SK-N-SH treated with all-trans-retinoic acid at 6 μM for 48 hours (cell line): ENCODE results near the gene SLC37A2.

Experiments used
- ATAC-seq: fragments of 200-7000 bp; cut with Tn5 transposase; 3 replicates; pipeline ENCODE4 v1.9.1; 2020; ENCODE audit warnings: mild to moderate bottlenecking, moderate library complexity
- ARNTL ChIP-seq: fragments of 450-650 bp; formaldehyde crosslinking; IDR thresholded peaks from 2 replicates; pipeline ENCODE4 v1.5.0; 2020; ENCODE audit warnings: low read depth, mild to moderate bottlenecking, moderate library complexity, borderline replicate concordance
- BACH2 ChIP-seq: fragments of 250-450 bp; sonication (Bioruptor Pico); IDR thresholded peaks from 2 replicates; pipeline ENCODE4 v1.9.0; 2021; ENCODE audit warnings: mild to moderate bottlenecking, borderline replicate concordance
- CSDC2 ChIP-seq: fragments of 250-450 bp; sonication (Bioruptor Pico); IDR thresholded peaks from 2 replicates; pipeline ENCODE4 v1.5.0; 2020; ENCODE audit warnings: mild to moderate bottlenecking, moderate library complexity
- CSRNP3 ChIP-seq: fragments of 250-450 bp; sonication (Bioruptor Pico); IDR thresholded peaks from 2 replicates; pipeline ENCODE4 v1.5.1; 2021; ENCODE audit warnings: mild to moderate bottlenecking, moderate library complexity
- ESRRG ChIP-seq: fragments of 250-450 bp; sonication (Bioruptor Pico); IDR thresholded peaks from 2 replicates; pipeline ENCODE4 v1.6.1; 2021; ENCODE audit warnings: mild to moderate bottlenecking
- ISL1 ChIP-seq: fragments of 250-450 bp; sonication (Bioruptor Pico); IDR thresholded peaks from 2 replicates; pipeline ENCODE4 v2.1.2; 2022; ENCODE audit warnings: mild to moderate bottlenecking, moderate library complexity
- OSR1 ChIP-seq: fragments of 250-450 bp; sonication (Bioruptor Pico); IDR thresholded peaks from 2 replicates; pipeline ENCODE4 v1.8.0; 2022; ENCODE audit warnings: moderate library complexity, mild to moderate bottlenecking, inconsistent platforms
- POU6F1 ChIP-seq: fragments of 250-450 bp; sonication (Bioruptor Pico); IDR thresholded peaks from 2 replicates; pipeline ENCODE4 v1.8.0; 2021; ENCODE audit warnings: low read depth, mild to moderate bottlenecking, moderate library complexity, borderline replicate concordance
- PPARA ChIP-seq: fragments of 250-450 bp; sonication (Bioruptor Pico); IDR thresholded peaks from 2 replicates; pipeline ENCODE4 v1.5.0; 2020; ENCODE audit warnings: mild to moderate bottlenecking, borderline replicate concordance
- RARB ChIP-seq: fragments of 250-450 bp; sonication (Bioruptor Pico); IDR thresholded peaks from 2 replicates; pipeline ENCODE4 v1.8.0; 2021; ENCODE audit warnings: mild to moderate bottlenecking, moderate library complexity
- TCF4 ChIP-seq: fragments of 250-450 bp; sonication (Bioruptor Pico); IDR thresholded peaks from 2 replicates; pipeline ENCODE4 v1.8.0; 2021; ENCODE audit warnings: mild to moderate bottlenecking, moderate library complexity, borderline replicate concordance
- TOX ChIP-seq: fragments of 250-450 bp; sonication (Bioruptor Pico); IDR thresholded peaks from 2 replicates; pipeline ENCODE4 v1.8.0; 2021; ENCODE audit warnings: mild to moderate bottlenecking, moderate library complexity, borderline replicate concordance
- ZFP3 ChIP-seq: fragments of 250-450 bp; sonication (Bioruptor Pico); IDR thresholded peaks from 2 replicates; pipeline ENCODE4 v1.5.0; 2020; ENCODE audit warnings: mild to moderate bottlenecking, moderate library complexity
- ZFP30 ChIP-seq: fragments of 450-650 bp; formaldehyde crosslinking; IDR thresholded peaks from 2 replicates; pipeline ENCODE4 v1.5.0; 2022; ENCODE audit warnings: mild to moderate bottlenecking, moderate library complexity
- ZNF565 ChIP-seq: fragments of 450-650 bp; formaldehyde crosslinking; conservative IDR thresholded peaks from 2 replicates; pipeline ENCODE4 v1.5.0; 2020; ENCODE audit warnings: low read depth, mild to moderate bottlenecking, moderate library complexity
- ZNF70 ChIP-seq: fragments of 450-650 bp; formaldehyde crosslinking; IDR thresholded peaks from 2 replicates; pipeline ENCODE4 v1.5.0; 2020; ENCODE audit warnings: mild to moderate bottlenecking, moderate library complexity
- ZNF8 ChIP-seq: fragments of 450-650 bp; formaldehyde crosslinking; IDR thresholded peaks from 2 replicates; pipeline ENCODE4 v1.5.0; 2020; ENCODE audit warnings: mild to moderate bottlenecking, moderate library complexity
- TF ChIP-seq, protein P1 (sequence below): fragments of 250-450 bp; sonication (Bioruptor Pico); IDR thresholded peaks from 2 replicates; pipeline ENCODE4 v1.5.1; 2020; ENCODE audit warnings: low read depth, mild to moderate bottlenecking, moderate library complexity
- TF ChIP-seq, protein P2 (sequence below): fragments of 250-450 bp; sonication (Bioruptor Pico); IDR thresholded peaks from 2 replicates; pipeline ENCODE4 v1.8.0; 2020; ENCODE audit warnings: mild to moderate bottlenecking, moderate library complexity, borderline replicate concordance

SLC37A2 gene

DNA sequence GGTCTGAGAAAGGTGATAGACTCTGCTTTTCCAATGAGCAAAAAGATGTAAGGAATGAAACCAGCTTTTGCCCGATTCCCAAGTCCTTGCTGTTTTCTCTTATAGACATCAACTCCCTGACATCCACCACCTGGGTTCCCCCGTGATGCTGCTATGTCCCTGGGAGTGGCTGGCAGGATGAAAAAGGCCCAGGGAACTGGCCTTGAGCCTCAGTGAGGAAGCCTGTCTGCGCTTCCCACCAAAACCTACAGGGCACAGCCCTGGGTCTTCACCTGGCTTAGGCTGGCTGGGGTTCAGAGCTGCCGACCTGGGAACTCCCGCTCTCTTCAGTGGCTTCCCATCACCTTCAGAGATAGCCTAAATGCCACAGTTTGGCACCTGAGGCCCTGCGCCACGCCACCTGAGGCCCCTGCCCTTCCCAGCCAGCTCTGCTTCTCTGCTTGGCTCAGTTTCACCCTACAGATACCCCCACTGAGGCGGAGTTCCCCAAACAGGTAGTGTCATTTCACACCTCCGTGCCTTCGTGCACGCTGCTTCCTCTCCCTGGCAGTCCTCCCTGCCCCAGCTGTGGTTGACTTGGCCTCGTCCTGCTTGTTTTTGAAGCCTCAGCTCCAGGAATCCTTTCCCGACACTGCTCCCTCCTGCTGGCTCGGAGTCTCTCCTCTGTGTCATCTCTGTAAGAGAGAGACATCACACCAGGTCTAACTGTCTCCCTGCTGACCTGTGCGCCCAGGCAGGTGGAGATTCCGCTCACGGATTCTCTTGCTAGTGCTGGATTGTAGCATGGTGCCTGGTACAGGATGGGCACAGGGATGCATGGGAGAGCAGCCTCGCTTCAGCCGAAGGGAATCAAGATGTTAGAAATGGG, 10.7 kb downstream of the SLC37A2 start (continued):
- TF ChIP-seq CSDC2 (CRISPR knock-in tag) (no peak), ARNTL (CRISPR knock-in tag) (no peak)
- TF ChIP-seq, protein P1, sequence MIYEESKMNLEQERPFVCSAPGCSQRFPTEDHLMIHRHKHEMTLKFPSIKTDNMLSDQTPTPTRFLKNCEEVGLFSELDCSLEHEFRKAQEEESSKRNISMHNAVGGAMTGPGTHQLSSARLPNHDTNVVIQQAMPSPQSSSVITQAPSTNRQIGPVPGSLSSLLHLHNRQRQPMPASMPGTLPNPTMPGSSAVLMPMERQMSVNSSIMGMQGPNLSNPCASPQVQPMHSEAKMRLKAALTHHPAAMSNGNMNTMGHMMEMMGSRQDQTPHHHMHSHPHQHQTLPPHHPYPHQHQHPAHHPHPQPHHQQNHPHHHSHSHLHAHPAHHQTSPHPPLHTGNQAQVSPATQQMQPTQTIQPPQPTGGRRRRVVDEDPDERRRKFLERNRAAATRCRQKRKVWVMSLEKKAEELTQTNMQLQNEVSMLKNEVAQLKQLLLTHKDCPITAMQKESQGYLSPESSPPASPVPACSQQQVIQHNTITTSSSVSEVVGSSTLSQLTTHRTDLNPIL (CRISPR knock-in tag) = no peak
- TF ChIP-seq, protein P2, sequence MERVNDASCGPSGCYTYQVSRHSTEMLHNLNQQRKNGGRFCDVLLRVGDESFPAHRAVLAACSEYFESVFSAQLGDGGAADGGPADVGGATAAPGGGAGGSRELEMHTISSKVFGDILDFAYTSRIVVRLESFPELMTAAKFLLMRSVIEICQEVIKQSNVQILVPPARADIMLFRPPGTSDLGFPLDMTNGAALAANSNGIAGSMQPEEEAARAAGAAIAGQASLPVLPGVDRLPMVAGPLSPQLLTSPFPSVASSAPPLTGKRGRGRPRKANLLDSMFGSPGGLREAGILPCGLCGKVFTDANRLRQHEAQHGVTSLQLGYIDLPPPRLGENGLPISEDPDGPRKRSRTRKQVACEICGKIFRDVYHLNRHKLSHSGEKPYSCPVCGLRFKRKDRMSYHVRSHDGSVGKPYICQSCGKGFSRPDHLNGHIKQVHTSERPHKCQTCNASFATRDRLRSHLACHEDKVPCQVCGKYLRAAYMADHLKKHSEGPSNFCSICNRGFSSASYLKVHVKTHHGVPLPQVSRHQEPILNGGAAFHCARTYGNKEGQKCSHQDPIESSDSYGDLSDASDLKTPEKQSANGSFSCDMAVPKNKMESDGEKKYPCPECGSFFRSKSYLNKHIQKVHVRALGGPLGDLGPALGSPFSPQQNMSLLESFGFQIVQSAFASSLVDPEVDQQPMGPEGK (CRISPR knock-in tag) = no peak

DNA sequence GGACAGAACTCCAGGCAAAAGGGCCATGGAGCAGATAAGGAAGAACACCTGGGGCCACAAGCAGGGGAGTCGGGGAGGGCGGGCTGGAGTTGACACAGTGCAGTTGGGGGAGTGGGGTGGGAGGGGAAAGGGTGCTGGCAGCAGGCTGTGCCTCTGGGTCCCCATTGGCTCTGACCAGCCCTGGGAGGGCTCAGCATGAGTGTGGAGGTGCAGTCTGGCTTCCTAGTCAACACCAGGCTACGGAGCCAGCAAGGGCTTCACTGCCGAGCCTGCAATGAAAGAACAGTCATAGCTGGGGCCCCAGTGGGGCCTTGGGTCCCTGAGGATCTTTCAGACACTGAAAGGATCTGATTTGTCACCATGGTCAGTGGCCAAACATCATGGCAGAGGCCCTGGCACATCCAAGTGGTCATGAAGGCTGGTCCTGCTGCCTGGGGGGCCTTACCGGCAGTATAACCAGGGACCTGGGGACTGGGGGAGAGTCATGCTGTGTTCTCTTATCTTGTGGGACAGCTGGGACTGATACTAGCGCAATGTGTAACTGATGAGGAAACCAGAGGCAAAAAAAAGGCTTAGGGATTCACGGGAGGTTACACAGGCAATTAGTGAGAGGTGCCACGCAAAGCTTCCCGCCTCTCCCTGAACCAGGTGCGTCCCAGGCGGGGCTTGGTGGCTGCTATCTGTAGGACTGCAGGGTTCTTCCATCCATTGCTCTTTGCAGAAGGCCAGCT, 11.6 kb downstream of the SLC37A2 start:
- ATAC-seq = no peak
- TF ChIP-seq OSR1 (CRISPR knock-in tag) (no peak), TCF4 (CRISPR knock-in tag) (no peak), ISL1 (CRISPR knock-in tag) (no peak), ZNF8 (CRISPR knock-in tag) (no peak), ZNF565 (no peak), ZFP3 (CRISPR knock-in tag) (no peak), BACH2 (CRISPR knock-in tag) (no peak), ZNF70 (CRISPR knock-in tag) (no peak), CSRNP3 (no peak), TOX (no peak), RARB (CRISPR knock-in tag) (no peak), CSDC2 (CRISPR knock-in tag) (no peak), ARNTL (CRISPR knock-in tag) (no peak), ESRRG (CRISPR knock-in tag) (no peak), ZFP30 (CRISPR knock-in tag) (no peak), PPARA (CRISPR knock-in tag) (no peak)
- TF ChIP-seq, protein P1 (CRISPR knock-in tag) = no peak
- TF ChIP-seq, protein P2 (CRISPR knock-in tag) = no peak
- TF ChIP-seq, all 23 proteins: peak for 0

DNA sequence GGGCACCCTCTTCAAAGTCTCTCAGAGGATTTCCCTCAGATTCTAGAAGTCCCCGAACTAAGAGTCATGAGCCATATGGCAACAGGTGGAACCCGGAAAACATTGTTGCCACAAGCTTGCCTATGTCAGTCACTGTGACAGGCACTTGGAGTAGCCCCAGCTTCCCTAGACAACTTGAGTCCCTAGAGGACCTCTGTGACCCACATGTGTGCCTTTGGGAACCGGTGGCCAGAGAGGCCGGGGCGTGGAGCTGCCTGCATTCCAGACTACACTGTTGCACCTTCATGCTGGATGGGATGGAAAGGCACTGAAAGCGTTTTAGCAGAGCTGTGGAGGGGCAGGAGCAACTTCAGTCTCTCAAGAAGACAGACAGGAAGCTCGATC, 12.1 kb downstream of the SLC37A2 start:
- TF ChIP-seq TOX = no peak
- no peak for TF ChIP-seq POU6F1
- TF ChIP-seq, all 23 proteins: peak for 0
- no peak for ATAC-seq
